ENCODE data around the gene FNDC7.

DNA sequence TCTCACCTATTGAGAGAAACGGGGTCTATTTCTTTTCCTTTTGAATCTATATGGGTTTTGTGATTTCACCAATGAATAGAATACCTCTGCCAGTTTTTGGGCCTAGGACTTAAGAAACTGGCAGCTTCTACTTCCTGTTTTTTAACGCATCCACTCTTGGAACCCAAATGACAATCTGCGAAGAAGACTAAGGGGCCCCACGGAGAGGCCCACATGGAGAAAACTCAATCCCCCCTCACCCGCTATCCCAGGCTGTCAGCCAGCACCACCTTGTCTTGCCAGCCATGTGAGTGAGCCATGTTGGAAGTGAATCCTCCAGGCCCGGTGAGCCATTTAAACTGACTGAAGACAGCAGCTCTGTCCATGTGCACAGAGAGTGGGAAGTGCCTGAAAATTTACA, 48.2 kb upstream of the FNDC7 start:
- TF ChIP-seq POLR2A (IDR thresholded peaks at IDR 0.05): no peak
- TF ChIP-seq, protein P1, sequence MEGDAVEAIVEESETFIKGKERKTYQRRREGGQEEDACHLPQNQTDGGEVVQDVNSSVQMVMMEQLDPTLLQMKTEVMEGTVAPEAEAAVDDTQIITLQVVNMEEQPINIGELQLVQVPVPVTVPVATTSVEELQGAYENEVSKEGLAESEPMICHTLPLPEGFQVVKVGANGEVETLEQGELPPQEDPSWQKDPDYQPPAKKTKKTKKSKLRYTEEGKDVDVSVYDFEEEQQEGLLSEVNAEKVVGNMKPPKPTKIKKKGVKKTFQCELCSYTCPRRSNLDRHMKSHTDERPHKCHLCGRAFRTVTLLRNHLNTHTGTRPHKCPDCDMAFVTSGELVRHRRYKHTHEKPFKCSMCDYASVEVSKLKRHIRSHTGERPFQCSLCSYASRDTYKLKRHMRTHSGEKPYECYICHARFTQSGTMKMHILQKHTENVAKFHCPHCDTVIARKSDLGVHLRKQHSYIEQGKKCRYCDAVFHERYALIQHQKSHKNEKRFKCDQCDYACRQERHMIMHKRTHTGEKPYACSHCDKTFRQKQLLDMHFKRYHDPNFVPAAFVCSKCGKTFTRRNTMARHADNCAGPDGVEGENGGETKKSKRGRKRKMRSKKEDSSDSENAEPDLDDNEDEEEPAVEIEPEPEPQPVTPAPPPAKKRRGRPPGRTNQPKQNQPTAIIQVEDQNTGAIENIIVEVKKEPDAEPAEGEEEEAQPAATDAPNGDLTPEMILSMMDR (IDR thresholded peaks at IDR 0.05 in 4 of 5, conservative IDR thresholded peaks at IDR 0.05 in 1 of 5): no peak
